Amygdala (tissue), 56 donors: ENCODE data around the gene PREP.
A peak's percentile ranks its signal among the peaks of the same experiment; 100 is the strongest.
"Not testable (repeated sequence)": the region's sequence is repeated elsewhere in the genome, so short reads cannot be mapped to it uniquely, and the experiment has no call there.

Experiments used
- DNase-seq, 56 donors: peaks; one replicate each; lab custom pipeline; 2025; lab: John Stamatoyannopoulos, UW

Gene PREP

GRCh38 chr6:105402939-105403935, at the start of gene PREP:
TSS of gene PREP (minus strand) at chr6:105403082. CDS start at chr6:105402891, 191 bp downstream.
- DNase-seq, result peak in 55 of 56 donors; percentile 13 to 86 (median 66)

GRCh38 chr6:105452376-105452775, 49.5 kb upstream of the PREP start:
- no peak for DNase-seq

- no peak for DNase-seq
These were observed 47.0 kb upstream of the PREP start for GRCh38 chr6:105449756-105450390.

GRCh38 chr6:105445481-105445880, 42.6 kb upstream of the PREP start:
- no peak for DNase-seq

GRCh38 chr6:105443941-105444340, 41.1 kb upstream of the PREP start:
- DNase-seq, result no peak

- no peak for DNase-seq
These were observed 39.5 kb upstream of the PREP start for GRCh38 chr6:105442369-105442768.

- DNase-seq, result no peak
These were observed 34.4 kb upstream of the PREP start for GRCh38 chr6:105437236-105437635.

- no peak for DNase-seq
These were observed 30.8 kb upstream of the PREP start for GRCh38 chr6:105433723-105434122.

GRCh38 chr6:105432797-105433196, 29.9 kb upstream of the PREP start:
- DNase-seq, result no peak

- DNase-seq, result peak in 1 of 56 donors; percentile 18
These were observed 28.3 kb upstream of the PREP start for GRCh38 chr6:105431226-105431625.

GRCh38 chr6:105430685-105431084, 27.8 kb upstream of the PREP start:
- DNase-seq, result no peak

- no peak for DNase-seq
These were observed 26.8 kb upstream of the PREP start for GRCh38 chr6:105429676-105430075.

- DNase-seq, result no peak
These were observed 25.6 kb upstream of the PREP start for GRCh38 chr6:105428342-105428957.

GRCh38 chr6:105424175-105424783, 21.4 kb upstream of the PREP start:
- peak in 15 of 56 donors; percentile 1 to 59 (median 7) for DNase-seq

GRCh38 chr6:105416971-105417370, 14.1 kb upstream of the PREP start:
- not testable (repeated sequence) for DNase-seq

- DNase-seq, result no peak
These were observed 6.9 kb upstream of the PREP start for GRCh38 chr6:105409734-105410133.

- DNase-seq, result peak in 9 of 56 donors; percentile 35 to 70 (median 46)
These were observed 568 bp downstream of the PREP start for GRCh38 chr6:105402090-105402938.

- no peak for DNase-seq
These were observed 1.4 kb downstream of the PREP start for GRCh38 chr6:105401247-105402089.

- DNase-seq, result no peak
These were observed 2.4 kb downstream of the PREP start for GRCh38 chr6:105400501-105400900.
